MV-4-11 (cell line): ENCODE results near the gene TRPM4.
"Not testable (repeated sequence)": the region's sequence is repeated elsewhere in the genome, so short reads cannot be mapped to it uniquely, and the experiment has no call there.

Source experiments
- DNase-seq: peaks from one replicate; lab custom pipeline; 2025; lab: John Stamatoyannopoulos, UW

TRPM4 gene

GRCh38 chr19:49190781-49191180, 33.2 kb downstream of the TRPM4 start:
- no peak for DNase-seq

GRCh38 chr19:49193822-49194394, 36.3 kb downstream of the TRPM4 start:
- DNase-seq: no peak

- no peak for DNase-seq
These were observed 36.8 kb downstream of the TRPM4 start for GRCh38 chr19:49194408-49194807.

- DNase-seq: no peak
These were observed 39.1 kb downstream of the TRPM4 start for GRCh38 chr19:49196527-49197240.

- peak; percentile 82 for DNase-seq
These were observed 42.8 kb downstream of the TRPM4 start for GRCh38 chr19:49200238-49200862.

- DNase-seq: peak; percentile 83
These were observed 43.5 kb downstream of the TRPM4 start for GRCh38 chr19:49201042-49201441.

GRCh38 chr19:49205114-49205513, 47.5 kb downstream of the TRPM4 start:
- DNase-seq: peak; percentile 91

- not testable (repeated sequence) for DNase-seq
These were observed 51.9 kb downstream of the TRPM4 start for GRCh38 chr19:49209502-49209901.

- DNase-seq: no peak
These were observed 52.7 kb downstream of the TRPM4 start for GRCh38 chr19:49210108-49210900.

GRCh38 chr19:49210901-49211451, 53.4 kb downstream of the TRPM4 start:
- DNase-seq: no peak

- peak; percentile 62 for DNase-seq
These were observed 54.6 kb downstream of the TRPM4 start for GRCh38 chr19:49212016-49212701.

GRCh38 chr19:49213791-49214190, 56.2 kb downstream of the TRPM4 start:
- DNase-seq: peak; percentile 18

- DNase-seq: no peak
These were observed 57.1 kb downstream of the TRPM4 start for GRCh38 chr19:49214701-49215100.

GRCh38 chr19:49216071-49216470, 58.5 kb downstream of the TRPM4 start:
- DNase-seq: no peak

- no peak for DNase-seq
These were observed 59.8 kb downstream of the TRPM4 start for GRCh38 chr19:49217382-49217781.

- no peak for DNase-seq
These were observed 64.4 kb downstream of the TRPM4 start for GRCh38 chr19:49222011-49222410.

GRCh38 chr19:49222528-49222927, 64.9 kb downstream of the TRPM4 start:
- DNase-seq: no peak

- DNase-seq: no peak
These were observed 65.9 kb downstream of the TRPM4 start for GRCh38 chr19:49223472-49223871.

GRCh38 chr19:49224441-49224840, 66.8 kb downstream of the TRPM4 start:
- DNase-seq: not testable (repeated sequence)

GRCh38 chr19:49224879-49225278, 67.3 kb downstream of the TRPM4 start:
- DNase-seq: peak; percentile 88

GRCh38 chr19:49229416-49229815, 71.8 kb downstream of the TRPM4 start:
- no peak for DNase-seq

- no peak for DNase-seq
These were observed 73.8 kb downstream of the TRPM4 start for GRCh38 chr19:49231389-49231788.
